GM23248 (cell line): ENCODE results near the gene CALML3.

ENCODE experiments used
- EZH2 ChIP-seq: fragments of 200-600 bp; sonication (generic); IDR thresholded peaks from 2 replicates; pipeline ENCODE4 v1.6.1; 2018; ENCODE audit warnings: antibody characterized with exemption, mild to moderate bottlenecking; ENCODE audit not compliant: insufficient read depth, poor library complexity, severe bottlenecking
- EZH2phosphoT487 ChIP-seq: fragments of 200-600 bp; sonication (generic); IDR thresholded peaks from 2 replicates; pipeline ENCODE4 v1.6.1; 2018; ENCODE audit warnings: antibody characterized with exemption, moderate library complexity, mild to moderate bottlenecking, low read depth; ENCODE audit not compliant: insufficient read depth

DNA sequence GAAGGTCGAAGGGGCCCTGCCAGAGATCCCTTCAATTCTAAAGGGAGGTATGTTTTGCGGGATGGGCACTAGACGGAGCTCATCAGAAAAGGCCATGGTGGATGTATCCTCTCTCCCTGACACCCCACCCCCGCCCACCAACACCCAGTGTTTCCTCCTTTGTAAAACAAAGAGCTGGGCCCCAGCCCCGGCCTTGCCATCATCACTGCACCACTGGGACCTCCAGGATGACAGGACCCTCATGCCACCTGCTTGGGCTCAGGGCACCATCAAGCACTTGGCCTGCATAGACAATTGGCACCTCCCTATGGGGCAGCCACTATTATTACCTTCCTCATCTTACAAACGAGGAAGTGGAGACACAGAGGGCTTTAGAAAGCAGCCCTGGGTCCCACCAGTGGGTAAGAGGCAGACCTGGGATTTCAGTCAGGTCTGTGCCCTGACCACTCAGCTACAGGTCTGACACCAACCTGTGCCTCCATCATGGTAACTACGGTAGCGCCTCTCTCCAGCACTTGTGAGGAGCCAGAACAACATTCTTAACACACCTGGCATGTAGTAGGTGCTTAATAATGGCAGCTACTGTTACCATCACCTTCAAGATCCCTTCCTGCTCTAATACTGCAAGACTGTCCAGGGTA is 2.0 kb downstream of the CALML3 start:
- TF ChIP-seq EZH2: no peak
- TF ChIP-seq EZH2phosphoT487: no peak
